ENCODE data around the gene SRPK3.
"Not testable (repeated sequence)": the region's sequence is repeated elsewhere in the genome, so short reads cannot be mapped to it uniquely, and the experiment has no call there.

The SRPK3 gene

GRCh38 chrX:153812220-153812619 is 31.4 kb downstream of the SRPK3 start:
- H3K9ac ChIP-seq (ENCODE audit: low read depth, low read length) = no peak overlapping the region
- H3K27me3 ChIP-seq (ENCODE audit: insufficient read depth, low read length) = no peaks in the 10 kb centered on the region
- H3K4me1 ChIP-seq (ENCODE audit: insufficient read depth, low read length) = peaks cover 13% of the 10 kb centered on the region; the same call in 1 of the 2 replicates
- H3K27ac ChIP-seq (ENCODE audit: low read length) = no peak overlapping the region
- H3K4me3 ChIP-seq (ENCODE audit: low read length) = no peak overlapping the region
- H3K36me3 ChIP-seq (ENCODE audit: insufficient read depth, low read depth, low read length) = no peaks in the 10 kb centered on the region
- H3K9me3 ChIP-seq (ENCODE audit: insufficient read depth, low read depth, low read length) = no peaks in the 10 kb centered on the region

- Histone ChIP-seq H3K4me3 (ENCODE audit: low read length) (no peak overlapping the region), H3K9ac (ENCODE audit: low read depth, low read length) (no peak overlapping the region), H3K9me3 (ENCODE audit: insufficient read depth, low read depth, low read length) (no peaks in the 10 kb centered on the region)
Measured at GRCh38 chrX:153813161-153813560, 32.3 kb downstream of the SRPK3 start.

GRCh38 chrX:153814591-153815315 is 33.9 kb downstream of the SRPK3 start:
- H3K4me3 ChIP-seq (ENCODE audit: low read length) = no peak overlapping the region
- H3K9me3 ChIP-seq (ENCODE audit: insufficient read depth, low read depth, low read length) = no peaks in the 10 kb centered on the region
- H3K9ac ChIP-seq (ENCODE audit: low read depth, low read length) = no peak overlapping the region
- no peaks in the 10 kb centered on the region for H3K36me3 ChIP-seq (ENCODE audit: insufficient read depth, low read depth, low read length)
- H3K27ac ChIP-seq (ENCODE audit: low read length) = no peak overlapping the region
- H3K27me3 ChIP-seq (ENCODE audit: insufficient read depth, low read length) = no peaks in the 10 kb centered on the region
- H3K4me1 ChIP-seq (ENCODE audit: insufficient read depth, low read length) = peaks cover 16% of the 10 kb centered on the region; the same call in 1 of the 2 replicates

More at GRCh38 chrX:153813161-153813560, 32.3 kb downstream of the SRPK3 start:
- peaks cover 13% of the 10 kb centered on the region; the same call in 1 of the 2 replicates for H3K4me1 ChIP-seq (ENCODE audit: insufficient read depth, low read length)
- H3K36me3 ChIP-seq (ENCODE audit: insufficient read depth, low read depth, low read length) = no peaks in the 10 kb centered on the region
- no peaks in the 10 kb centered on the region for H3K27me3 ChIP-seq (ENCODE audit: insufficient read depth, low read length)
- no peak overlapping the region for H3K27ac ChIP-seq (ENCODE audit: low read length)

GRCh38 chrX:153816831-153817690 is 36.2 kb downstream of the SRPK3 start:
- H3K9ac ChIP-seq (ENCODE audit: low read depth, low read length) = no peak overlapping the region
- no peaks in the 10 kb centered on the region for H3K27me3 ChIP-seq (ENCODE audit: insufficient read depth, low read length)
- H3K4me3 ChIP-seq (ENCODE audit: low read length) = no peak overlapping the region
- no peaks in the 10 kb centered on the region for H3K9me3 ChIP-seq (ENCODE audit: insufficient read depth, low read depth, low read length)
- no peak overlapping the region for H3K27ac ChIP-seq (ENCODE audit: low read length)
- peaks cover 21% of the 10 kb centered on the region; the same call in 1 of the 2 replicates for H3K4me1 ChIP-seq (ENCODE audit: insufficient read depth, low read length)
- no peaks in the 10 kb centered on the region for H3K36me3 ChIP-seq (ENCODE audit: insufficient read depth, low read depth, low read length)

- not testable (repeated sequence) for H3K36me3 ChIP-seq (ENCODE audit: insufficient read depth, low read depth, low read length); H3K9ac ChIP-seq (ENCODE audit: low read depth, low read length); H3K9me3 ChIP-seq (ENCODE audit: insufficient read depth, low read depth, low read length); H3K27ac ChIP-seq (ENCODE audit: low read length); H3K4me3 ChIP-seq (ENCODE audit: low read length); H3K27me3 ChIP-seq (ENCODE audit: insufficient read depth, low read length)
- peaks cover 22% of the 10 kb centered on the region for H3K4me1 ChIP-seq (ENCODE audit: insufficient read depth, low read length)
Measured at GRCh38 chrX:153818064-153818463, 37.2 kb downstream of the SRPK3 start.

- Histone ChIP-seq H3K4me3 (ENCODE audit: low read length) (peak overlapping the region; percentile 57; the same call in 1 of the 2 replicates), H3K27ac (ENCODE audit: low read length) (no peak overlapping the region), H3K9ac (ENCODE audit: low read depth, low read length) (peak overlapping the region; percentile 68; the same call in 1 of the 2 replicates), H3K4me1 (ENCODE audit: insufficient read depth, low read length) (peaks cover 17% of the 10 kb centered on the region), H3K9me3 (ENCODE audit: insufficient read depth, low read depth, low read length) (no peaks in the 10 kb centered on the region), H3K27me3 (ENCODE audit: insufficient read depth, low read length) (no peaks in the 10 kb centered on the region), H3K36me3 (ENCODE audit: insufficient read depth, low read depth, low read length) (no peaks in the 10 kb centered on the region)
Measured at GRCh38 chrX:153818571-153819383, 37.9 kb downstream of the SRPK3 start.

GRCh38 chrX:153819384-153820040 is 38.7 kb downstream of the SRPK3 start:
- no peaks in the 10 kb centered on the region for H3K36me3 ChIP-seq (ENCODE audit: insufficient read depth, low read depth, low read length)
- peaks cover 17% of the 10 kb centered on the region for H3K4me1 ChIP-seq (ENCODE audit: insufficient read depth, low read length)
- no peak overlapping the region for H3K27ac ChIP-seq (ENCODE audit: low read length)
- no peaks in the 10 kb centered on the region for H3K9me3 ChIP-seq (ENCODE audit: insufficient read depth, low read depth, low read length)
- peak overlapping the region; percentile 57 for H3K4me3 ChIP-seq (ENCODE audit: low read length)
- no peaks in the 10 kb centered on the region for H3K27me3 ChIP-seq (ENCODE audit: insufficient read depth, low read length)
- peak overlapping the region; percentile 68; the same call in 1 of the 2 replicates for H3K9ac ChIP-seq (ENCODE audit: low read depth, low read length)

- no peaks in the 10 kb centered on the region for H3K27me3 ChIP-seq (ENCODE audit: insufficient read depth, low read length)
- no peaks in the 10 kb centered on the region for H3K36me3 ChIP-seq (ENCODE audit: insufficient read depth, low read depth, low read length)
- H3K9ac ChIP-seq (ENCODE audit: low read depth, low read length) = no peak overlapping the region
- peaks cover 19% of the 10 kb centered on the region for H3K4me1 ChIP-seq (ENCODE audit: insufficient read depth, low read length)
- no peak overlapping the region for H3K4me3 ChIP-seq (ENCODE audit: low read length)
- no peak overlapping the region for H3K27ac ChIP-seq (ENCODE audit: low read length)
- no peaks in the 10 kb centered on the region for H3K9me3 ChIP-seq (ENCODE audit: insufficient read depth, low read depth, low read length)
Measured at GRCh38 chrX:153820601-153821000, 39.8 kb downstream of the SRPK3 start.

- Histone ChIP-seq H3K4me1 (ENCODE audit: insufficient read depth, low read length) (peaks cover 21% of the 10 kb centered on the region), H3K9ac (ENCODE audit: low read depth, low read length) (no peak overlapping the region), H3K27ac (ENCODE audit: low read length) (no peak overlapping the region), H3K27me3 (ENCODE audit: insufficient read depth, low read length) (no peaks in the 10 kb centered on the region), H3K36me3 (ENCODE audit: insufficient read depth, low read depth, low read length) (no peaks in the 10 kb centered on the region), H3K4me3 (ENCODE audit: low read length) (no peak overlapping the region), H3K9me3 (ENCODE audit: insufficient read depth, low read depth, low read length) (no peaks in the 10 kb centered on the region)
Measured at GRCh38 chrX:153821066-153821465, 40.2 kb downstream of the SRPK3 start.

GRCh38 chrX:153824348-153824747 is 43.5 kb downstream of the SRPK3 start:
- Histone ChIP-seq H3K36me3 (ENCODE audit: insufficient read depth, low read depth, low read length) (no peaks in the 10 kb centered on the region; the same call in 1 of the 2 replicates), H3K4me3 (ENCODE audit: low read length) (no peak overlapping the region), H3K27me3 (ENCODE audit: insufficient read depth, low read length) (peaks cover 5% of the 10 kb centered on the region; the same call in 1 of the 2 replicates), H3K9me3 (ENCODE audit: insufficient read depth, low read depth, low read length) (no peaks in the 10 kb centered on the region), H3K4me1 (ENCODE audit: insufficient read depth, low read length) (peaks cover 33% of the 10 kb centered on the region), H3K27ac (ENCODE audit: low read length) (no peak overlapping the region), H3K9ac (ENCODE audit: low read depth, low read length) (no peak overlapping the region)

GRCh38 chrX:153825042-153825441 is 44.2 kb downstream of the SRPK3 start:
- Histone ChIP-seq H3K4me1 (ENCODE audit: insufficient read depth, low read length) (peaks cover 28% of the 10 kb centered on the region), H3K4me3 (ENCODE audit: low read length) (no peak overlapping the region), H3K27ac (ENCODE audit: low read length) (no peak overlapping the region), H3K9ac (ENCODE audit: low read depth, low read length) (peak overlapping the region; percentile 32; the same call in 1 of the 2 replicates), H3K27me3 (ENCODE audit: insufficient read depth, low read length) (peaks cover 5% of the 10 kb centered on the region; the same call in 1 of the 2 replicates), H3K9me3 (ENCODE audit: insufficient read depth, low read depth, low read length) (no peaks in the 10 kb centered on the region), H3K36me3 (ENCODE audit: insufficient read depth, low read depth, low read length) (no peaks in the 10 kb centered on the region; the same call in 1 of the 2 replicates)

Data from iPS-20b (cell line).